Measurements from ENCODE around the gene EXOC3.

GRCh38 chr5:423626-424261 lies 19.2 kb upstream of the EXOC3 start:
- TF ChIP-seq CTCF (IDR thresholded peaks at IDR 0.05) = no peak
- TF ChIP-seq POLR2A (IDR thresholded peaks at IDR 0.05) = no peak
